Right lobe of liver (tissue), 4 donors: ENCODE data around the gene U2AF1L4.

ENCODE experiments used
- POLR2A ChIP-seq: fragments of 450-650 bp; IDR thresholded peaks from one replicate; pipeline ENCODE4 v1.6.1; 2017; ENCODE audit warnings: antibody characterized with exemption, mild to moderate bottlenecking
- TF ChIP-seq, protein P1 (sequence below), 4 donors: fragments of 200-600 bp in 3 of 4; fragments of 450-650 bp in 1 of 4; IDR thresholded peaks; one replicate each; pipeline versions ENCODE4 v1.5.1 to v1.8.0; 2016 to 2022; ENCODE audit warnings: antibody characterized with exemption in 4 of 4, mild to moderate bottlenecking in 2 of 4
- donor health status: DM: no; HTN: no; CAD: no.
- donor health status: DM: no; HTN: no; CAD: no.
- donor health status: DM: no; HTN: yes; CAD: no.

DNA sequence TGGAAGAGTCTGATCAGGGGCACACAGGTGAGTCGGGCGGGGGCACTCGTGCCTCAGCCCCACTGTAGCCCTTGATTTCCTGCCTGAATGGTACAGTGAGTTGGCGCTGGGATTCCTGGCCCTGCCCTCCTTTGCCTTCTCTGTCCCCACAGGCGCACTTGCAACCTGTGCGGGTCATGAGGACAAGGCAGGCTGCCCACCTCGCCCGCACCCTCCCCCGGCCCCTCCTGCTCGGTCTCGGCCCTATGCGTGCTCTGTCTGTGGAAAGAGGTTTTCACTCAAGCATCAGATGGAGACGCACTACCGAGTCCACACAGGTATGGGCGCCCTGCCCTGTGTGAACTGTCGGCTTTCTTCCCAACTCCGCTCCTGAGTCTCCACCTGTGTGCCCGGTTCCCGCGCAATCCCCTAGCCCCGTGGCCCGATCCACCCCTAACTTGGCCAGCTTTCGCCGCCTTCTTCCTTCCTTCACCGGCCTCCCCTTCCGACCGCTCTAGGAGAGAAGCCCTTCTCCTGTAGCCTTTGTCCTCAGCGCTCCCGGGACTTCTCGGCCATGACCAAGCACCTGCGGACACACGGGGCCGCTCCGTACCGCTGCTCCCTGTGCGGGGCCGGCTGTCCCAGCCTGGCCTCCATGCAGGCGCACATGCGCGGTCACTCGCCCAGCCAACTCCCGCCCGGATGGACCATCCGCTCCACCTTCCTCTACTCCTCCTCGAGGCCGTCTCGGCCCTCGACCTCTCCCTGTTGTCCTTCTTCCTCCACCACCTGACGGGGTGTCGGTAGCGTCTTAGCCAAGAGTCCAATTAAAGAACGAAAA lies 29.0 kb downstream of the U2AF1L4 start:
- TF ChIP-seq, protein P1, sequence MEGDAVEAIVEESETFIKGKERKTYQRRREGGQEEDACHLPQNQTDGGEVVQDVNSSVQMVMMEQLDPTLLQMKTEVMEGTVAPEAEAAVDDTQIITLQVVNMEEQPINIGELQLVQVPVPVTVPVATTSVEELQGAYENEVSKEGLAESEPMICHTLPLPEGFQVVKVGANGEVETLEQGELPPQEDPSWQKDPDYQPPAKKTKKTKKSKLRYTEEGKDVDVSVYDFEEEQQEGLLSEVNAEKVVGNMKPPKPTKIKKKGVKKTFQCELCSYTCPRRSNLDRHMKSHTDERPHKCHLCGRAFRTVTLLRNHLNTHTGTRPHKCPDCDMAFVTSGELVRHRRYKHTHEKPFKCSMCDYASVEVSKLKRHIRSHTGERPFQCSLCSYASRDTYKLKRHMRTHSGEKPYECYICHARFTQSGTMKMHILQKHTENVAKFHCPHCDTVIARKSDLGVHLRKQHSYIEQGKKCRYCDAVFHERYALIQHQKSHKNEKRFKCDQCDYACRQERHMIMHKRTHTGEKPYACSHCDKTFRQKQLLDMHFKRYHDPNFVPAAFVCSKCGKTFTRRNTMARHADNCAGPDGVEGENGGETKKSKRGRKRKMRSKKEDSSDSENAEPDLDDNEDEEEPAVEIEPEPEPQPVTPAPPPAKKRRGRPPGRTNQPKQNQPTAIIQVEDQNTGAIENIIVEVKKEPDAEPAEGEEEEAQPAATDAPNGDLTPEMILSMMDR (IDR thresholded peaks at IDR 0.05): no peak
- no peak for TF ChIP-seq POLR2A
